H1 (cell line): Measurements from ENCODE around the gene CCDC86. TPM values are rescaled to one million over a fixed set of nuclear protein-coding genes. Genes with fewer than 3 reads are reported as not detected.

Source experiments
- CBX8 ChIP-seq: fragments of 300-800, 300-1000 bp; sonication (generic); IDR thresholded peaks from 2 replicates; pipeline ENCODE4 v1.7.1; 2016; ENCODE audit warnings: low read depth, low read length, borderline replicate concordance
- CHD2 ChIP-seq: IDR thresholded peaks from 2 replicates; pipeline ENCODE4 v1.6.1; 2012; ENCODE audit warnings: low read length, improper control_type of control experiment
- EGR1 ChIP-seq: IDR thresholded peaks from 2 replicates; pipeline ENCODE4 v1.6.1; 2011; ENCODE audit warnings: low read depth, low read length, borderline replicate concordance
- SP1 ChIP-seq: IDR thresholded peaks from 2 replicates; pipeline ENCODE4 v1.6.1; 2011; ENCODE audit warnings: low read depth, low read length
- polyA plus RNA-seq, 7 experiments: library from polyadenylated mRNA; depleted of rRNA in 3 of 7; stranded (reverse) in 5 of 7; unstranded in 2 of 7; fragments of >200 nt in 5 of 7; fragments of 200-250 nt in 2 of 7; gene quantifications; 1 replicate in 5 of 7; 2 replicates in 1 of 7; 4 replicates in 1 of 7; pipeline versions ENCODE4 v1.2.1 to v1.2.3, GENCODE V29; 2011 to 2013; ENCODE audit warnings: missing spikeins in 2 of 7, mixed read lengths in 2 of 7
- total RNA-seq: library from RNA; stranded (reverse); fragmentation: NEBNext Ultra II Directional; extraction: Animal tissue kit (Norgen Biotek cat#: 25700); gene quantifications from 2 replicates; pipeline ENCODE4 v1.2.1, GENCODE V29; 2021
- TF ChIP-seq, protein P1 (sequence below): fragments of 300-600 bp; sonication (generic); IDR thresholded peaks from 2 replicates; pipeline ENCODE4 v1.7.1; 2012; ENCODE audit warnings: low read length, moderate library complexity, mild to moderate bottlenecking, inconsistent platforms; ENCODE audit not compliant: insufficient replicate concordance

Gene CCDC86
- total and polyA plus RNA-seq, 2 of the 8 experiments (the other 6 are each of a cell fraction or from before 2014, with no cell fraction given) = 37.7 to 76.4 TPM

DNA sequence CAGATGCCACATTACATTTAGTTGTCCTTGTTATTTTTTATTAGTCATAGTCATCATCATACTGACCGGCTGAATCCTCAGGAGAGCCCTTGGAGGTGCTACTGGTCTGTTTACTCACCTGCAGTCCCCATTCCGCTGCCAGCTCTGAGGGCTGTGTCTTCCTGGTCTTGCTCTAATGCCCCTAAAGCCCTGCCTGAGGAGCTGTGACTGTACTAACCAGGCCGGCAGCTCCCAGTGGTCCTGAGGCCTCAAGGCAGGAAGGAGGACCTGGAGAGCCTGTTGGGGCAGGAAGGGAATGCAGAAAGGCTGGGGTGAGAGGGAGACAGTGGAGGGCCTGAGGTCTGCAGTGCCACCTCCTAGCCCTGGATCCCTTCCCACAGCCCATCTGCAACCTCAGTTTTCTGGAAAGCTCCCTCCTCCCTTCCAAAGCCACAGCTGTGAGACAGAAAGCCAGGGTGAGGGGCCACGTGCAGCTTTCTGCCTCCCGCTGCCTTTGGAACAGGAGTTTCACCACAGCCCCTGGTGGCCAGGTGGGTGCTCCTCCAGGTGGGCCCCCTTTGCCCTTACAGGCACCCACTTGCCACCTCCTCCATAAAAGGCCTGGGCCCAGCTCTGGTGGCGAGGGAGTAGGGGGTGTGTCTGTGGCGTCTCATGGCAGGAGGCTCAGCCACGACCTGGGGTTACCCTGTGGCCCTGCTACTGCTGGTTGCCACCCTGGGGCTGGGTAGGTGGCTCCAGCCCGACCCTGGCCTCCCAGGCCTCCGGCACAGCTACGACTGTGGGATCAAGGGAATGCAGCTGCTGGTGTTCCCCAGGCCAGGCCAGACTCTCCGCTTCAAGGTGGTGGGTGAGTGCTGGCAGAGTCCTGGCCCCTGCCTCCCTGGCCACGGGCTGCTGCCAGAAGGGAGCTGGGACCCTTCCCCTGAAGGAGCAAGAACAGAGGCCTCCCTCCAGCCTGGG is 25.3 kb downstream of the CCDC86 start, which contains the start of gene ZP1 (continued):
- no peak for TF ChIP-seq CHD2
- TF ChIP-seq, protein P1, sequence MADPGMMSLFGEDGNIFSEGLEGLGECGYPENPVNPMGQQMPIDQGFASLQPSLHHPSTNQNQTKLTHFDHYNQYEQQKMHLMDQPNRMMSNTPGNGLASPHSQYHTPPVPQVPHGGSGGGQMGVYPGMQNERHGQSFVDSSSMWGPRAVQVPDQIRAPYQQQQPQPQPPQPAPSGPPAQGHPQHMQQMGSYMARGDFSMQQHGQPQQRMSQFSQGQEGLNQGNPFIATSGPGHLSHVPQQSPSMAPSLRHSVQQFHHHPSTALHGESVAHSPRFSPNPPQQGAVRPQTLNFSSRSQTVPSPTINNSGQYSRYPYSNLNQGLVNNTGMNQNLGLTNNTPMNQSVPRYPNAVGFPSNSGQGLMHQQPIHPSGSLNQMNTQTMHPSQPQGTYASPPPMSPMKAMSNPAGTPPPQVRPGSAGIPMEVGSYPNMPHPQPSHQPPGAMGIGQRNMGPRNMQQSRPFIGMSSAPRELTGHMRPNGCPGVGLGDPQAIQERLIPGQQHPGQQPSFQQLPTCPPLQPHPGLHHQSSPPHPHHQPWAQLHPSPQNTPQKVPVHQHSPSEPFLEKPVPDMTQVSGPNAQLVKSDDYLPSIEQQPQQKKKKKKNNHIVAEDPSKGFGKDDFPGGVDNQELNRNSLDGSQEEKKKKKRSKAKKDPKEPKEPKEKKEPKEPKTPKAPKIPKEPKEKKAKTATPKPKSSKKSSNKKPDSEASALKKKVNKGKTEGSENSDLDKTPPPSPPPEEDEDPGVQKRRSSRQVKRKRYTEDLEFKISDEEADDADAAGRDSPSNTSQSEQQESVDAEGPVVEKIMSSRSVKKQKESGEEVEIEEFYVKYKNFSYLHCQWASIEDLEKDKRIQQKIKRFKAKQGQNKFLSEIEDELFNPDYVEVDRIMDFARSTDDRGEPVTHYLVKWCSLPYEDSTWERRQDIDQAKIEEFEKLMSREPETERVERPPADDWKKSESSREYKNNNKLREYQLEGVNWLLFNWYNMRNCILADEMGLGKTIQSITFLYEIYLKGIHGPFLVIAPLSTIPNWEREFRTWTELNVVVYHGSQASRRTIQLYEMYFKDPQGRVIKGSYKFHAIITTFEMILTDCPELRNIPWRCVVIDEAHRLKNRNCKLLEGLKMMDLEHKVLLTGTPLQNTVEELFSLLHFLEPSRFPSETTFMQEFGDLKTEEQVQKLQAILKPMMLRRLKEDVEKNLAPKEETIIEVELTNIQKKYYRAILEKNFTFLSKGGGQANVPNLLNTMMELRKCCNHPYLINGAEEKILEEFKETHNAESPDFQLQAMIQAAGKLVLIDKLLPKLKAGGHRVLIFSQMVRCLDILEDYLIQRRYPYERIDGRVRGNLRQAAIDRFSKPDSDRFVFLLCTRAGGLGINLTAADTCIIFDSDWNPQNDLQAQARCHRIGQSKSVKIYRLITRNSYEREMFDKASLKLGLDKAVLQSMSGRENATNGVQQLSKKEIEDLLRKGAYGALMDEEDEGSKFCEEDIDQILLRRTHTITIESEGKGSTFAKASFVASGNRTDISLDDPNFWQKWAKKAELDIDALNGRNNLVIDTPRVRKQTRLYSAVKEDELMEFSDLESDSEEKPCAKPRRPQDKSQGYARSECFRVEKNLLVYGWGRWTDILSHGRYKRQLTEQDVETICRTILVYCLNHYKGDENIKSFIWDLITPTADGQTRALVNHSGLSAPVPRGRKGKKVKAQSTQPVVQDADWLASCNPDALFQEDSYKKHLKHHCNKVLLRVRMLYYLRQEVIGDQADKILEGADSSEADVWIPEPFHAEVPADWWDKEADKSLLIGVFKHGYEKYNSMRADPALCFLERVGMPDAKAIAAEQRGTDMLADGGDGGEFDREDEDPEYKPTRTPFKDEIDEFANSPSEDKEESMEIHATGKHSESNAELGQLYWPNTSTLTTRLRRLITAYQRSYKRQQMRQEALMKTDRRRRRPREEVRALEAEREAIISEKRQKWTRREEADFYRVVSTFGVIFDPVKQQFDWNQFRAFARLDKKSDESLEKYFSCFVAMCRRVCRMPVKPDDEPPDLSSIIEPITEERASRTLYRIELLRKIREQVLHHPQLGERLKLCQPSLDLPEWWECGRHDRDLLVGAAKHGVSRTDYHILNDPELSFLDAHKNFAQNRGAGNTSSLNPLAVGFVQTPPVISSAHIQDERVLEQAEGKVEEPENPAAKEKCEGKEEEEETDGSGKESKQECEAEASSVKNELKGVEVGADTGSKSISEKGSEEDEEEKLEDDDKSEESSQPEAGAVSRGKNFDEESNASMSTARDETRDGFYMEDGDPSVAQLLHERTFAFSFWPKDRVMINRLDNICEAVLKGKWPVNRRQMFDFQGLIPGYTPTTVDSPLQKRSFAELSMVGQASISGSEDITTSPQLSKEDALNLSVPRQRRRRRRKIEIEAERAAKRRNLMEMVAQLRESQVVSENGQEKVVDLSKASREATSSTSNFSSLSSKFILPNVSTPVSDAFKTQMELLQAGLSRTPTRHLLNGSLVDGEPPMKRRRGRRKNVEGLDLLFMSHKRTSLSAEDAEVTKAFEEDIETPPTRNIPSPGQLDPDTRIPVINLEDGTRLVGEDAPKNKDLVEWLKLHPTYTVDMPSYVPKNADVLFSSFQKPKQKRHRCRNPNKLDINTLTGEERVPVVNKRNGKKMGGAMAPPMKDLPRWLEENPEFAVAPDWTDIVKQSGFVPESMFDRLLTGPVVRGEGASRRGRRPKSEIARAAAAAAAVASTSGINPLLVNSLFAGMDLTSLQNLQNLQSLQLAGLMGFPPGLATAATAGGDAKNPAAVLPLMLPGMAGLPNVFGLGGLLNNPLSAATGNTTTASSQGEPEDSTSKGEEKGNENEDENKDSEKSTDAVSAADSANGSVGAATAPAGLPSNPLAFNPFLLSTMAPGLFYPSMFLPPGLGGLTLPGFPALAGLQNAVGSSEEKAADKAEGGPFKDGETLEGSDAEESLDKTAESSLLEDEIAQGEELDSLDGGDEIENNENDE = no peak
- no peak for TF ChIP-seq CBX8
- TF ChIP-seq EGR1 = no peak
- no peak for TF ChIP-seq SP1
